ENCODE data around the gene HLCS. TPM values are rescaled to one million over a fixed set of nuclear protein-coding genes. Genes with fewer than 3 reads are reported as not detected.

The HLCS gene
- total and polyA plus RNA-seq, 7 donors, result 3.0 to 26.0 (median 12.5) TPM

DNA sequence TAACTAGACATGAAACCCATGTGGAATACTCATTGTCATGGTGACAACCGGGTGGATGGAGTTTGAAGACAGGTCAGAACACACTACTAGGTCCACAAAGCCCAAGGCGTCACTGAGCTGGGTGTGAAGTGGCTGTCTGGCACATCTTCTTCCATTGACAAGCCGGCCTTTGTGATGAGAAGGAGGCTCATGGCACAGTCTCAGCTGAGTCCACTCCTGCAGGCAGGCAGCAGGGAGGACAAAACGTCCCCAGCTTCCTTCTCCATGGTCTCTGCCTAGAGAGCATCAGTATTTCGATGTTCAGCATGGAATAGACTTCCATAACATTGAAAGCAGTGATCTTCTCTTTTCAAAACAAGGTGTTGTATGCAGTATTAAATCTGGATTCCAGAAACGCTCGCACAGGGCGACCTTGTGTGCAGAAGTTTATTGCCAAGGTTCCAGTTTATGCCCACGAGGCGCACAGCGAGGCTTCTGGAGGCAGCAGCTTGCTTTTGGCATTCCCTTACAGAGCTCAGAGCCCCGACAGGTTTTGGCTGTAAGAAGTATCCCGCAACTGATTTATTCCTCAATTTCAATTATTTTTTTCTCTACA is 163.3 kb downstream of the HLCS start:
- H3K9me3 ChIP-seq, result peaks cover 0 to 4% (median 2%) of the 10 kb centered on the region in 4 donors
- H3K27ac ChIP-seq, result no peak overlapping the region
- no peaks in the 10 kb centered on the region for H3K4me1 ChIP-seq
- H3K36me3 ChIP-seq, result no peaks in the 10 kb centered on the region
- H3K27me3 ChIP-seq, result no peaks in the 10 kb centered on the region
- no peak for DNase-seq
- TF ChIP-seq, protein P1, sequence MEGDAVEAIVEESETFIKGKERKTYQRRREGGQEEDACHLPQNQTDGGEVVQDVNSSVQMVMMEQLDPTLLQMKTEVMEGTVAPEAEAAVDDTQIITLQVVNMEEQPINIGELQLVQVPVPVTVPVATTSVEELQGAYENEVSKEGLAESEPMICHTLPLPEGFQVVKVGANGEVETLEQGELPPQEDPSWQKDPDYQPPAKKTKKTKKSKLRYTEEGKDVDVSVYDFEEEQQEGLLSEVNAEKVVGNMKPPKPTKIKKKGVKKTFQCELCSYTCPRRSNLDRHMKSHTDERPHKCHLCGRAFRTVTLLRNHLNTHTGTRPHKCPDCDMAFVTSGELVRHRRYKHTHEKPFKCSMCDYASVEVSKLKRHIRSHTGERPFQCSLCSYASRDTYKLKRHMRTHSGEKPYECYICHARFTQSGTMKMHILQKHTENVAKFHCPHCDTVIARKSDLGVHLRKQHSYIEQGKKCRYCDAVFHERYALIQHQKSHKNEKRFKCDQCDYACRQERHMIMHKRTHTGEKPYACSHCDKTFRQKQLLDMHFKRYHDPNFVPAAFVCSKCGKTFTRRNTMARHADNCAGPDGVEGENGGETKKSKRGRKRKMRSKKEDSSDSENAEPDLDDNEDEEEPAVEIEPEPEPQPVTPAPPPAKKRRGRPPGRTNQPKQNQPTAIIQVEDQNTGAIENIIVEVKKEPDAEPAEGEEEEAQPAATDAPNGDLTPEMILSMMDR (IDR thresholded peaks at IDR 0.05), result no peak
- TF ChIP-seq POLR2AphosphoS5 (IDR thresholded peaks at IDR 0.05) (no peak), EP300 (IDR thresholded peaks at IDR 0.05) (no peak), POLR2A (IDR thresholded peaks at IDR 0.05) (no peak)
- intact Hi-C loops (cut with DNase I), result no loop called here
- no peak overlapping the region for H3K4me3 ChIP-seq
- 94% methylated on average over 13 of the region's 13 CpGs for WGBS, 2 donors

DNA sequence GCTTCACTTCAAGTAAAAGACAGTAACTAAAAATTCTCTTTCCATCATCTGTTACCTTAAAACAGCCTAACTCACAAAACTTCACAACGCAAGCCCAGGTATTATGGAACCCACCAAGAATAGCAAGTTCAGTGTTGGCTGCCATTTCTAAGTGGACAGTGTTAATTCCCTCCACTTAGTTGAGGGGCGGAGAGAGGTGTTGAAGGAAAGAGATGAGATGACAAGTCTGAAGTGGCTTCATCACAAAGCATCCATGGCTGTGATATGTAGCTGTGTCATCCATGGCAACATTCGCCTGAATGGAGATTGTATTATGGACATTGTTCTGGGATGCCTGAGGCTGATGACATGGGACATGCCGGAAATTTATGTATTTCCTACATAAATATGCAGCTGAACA is 165.7 kb downstream of the HLCS start:
- peaks cover 0 to 8% (median 2%) of the 10 kb centered on the region in 4 donors for H3K9me3 ChIP-seq
- DNase-seq, result no peak
- H3K4me3 ChIP-seq, result no peak overlapping the region
- intact Hi-C loops (cut with DNase I), result no loop called here
- no peaks in the 10 kb centered on the region for H3K36me3 ChIP-seq
- 97 to 98% methylated on average over 4 of the region's 4 CpGs for WGBS, 2 donors
- TF ChIP-seq POLR2A (IDR thresholded peaks at IDR 0.05) (no peak), POLR2AphosphoS5 (IDR thresholded peaks at IDR 0.05) (no peak), EP300 (IDR thresholded peaks at IDR 0.05) (no peak)
- TF ChIP-seq, protein P1 (IDR thresholded peaks at IDR 0.05), result no peak
- no peak overlapping the region for H3K27ac ChIP-seq
- H3K27me3 ChIP-seq, result no peaks in the 10 kb centered on the region
- H3K4me1 ChIP-seq, result no peaks in the 10 kb centered on the region

DNA sequence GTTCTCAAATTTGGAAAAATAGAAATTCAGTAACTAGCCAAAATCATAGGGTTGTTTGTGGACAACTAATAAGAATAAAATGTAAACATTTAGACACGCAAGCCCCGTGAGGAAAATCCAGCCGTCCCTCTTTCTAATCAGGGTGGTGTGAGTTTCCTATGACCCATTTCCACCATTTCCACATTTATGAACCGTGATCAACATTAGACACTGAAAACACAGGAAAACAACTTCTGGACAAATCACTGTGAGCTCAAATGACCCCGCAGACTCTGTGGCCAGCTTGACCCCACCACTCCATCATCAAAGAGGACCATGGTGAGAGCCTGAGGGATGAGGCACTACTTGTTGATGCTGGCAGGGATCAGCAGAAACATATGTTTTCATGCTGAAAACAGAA is 166.6 kb downstream of the HLCS start:
- no peaks in the 10 kb centered on the region for H3K36me3 ChIP-seq
- H3K9me3 ChIP-seq, result peaks cover 0 to 8% (median 2%) of the 10 kb centered on the region in 4 donors
- H3K27ac ChIP-seq, result no peak overlapping the region
- intact Hi-C loops (cut with DNase I), result no loop called here
- TF ChIP-seq POLR2AphosphoS5 (IDR thresholded peaks at IDR 0.05), result no peak
- TF ChIP-seq EP300 (IDR thresholded peaks at IDR 0.05), result no peak
- no peak for TF ChIP-seq POLR2A (IDR thresholded peaks at IDR 0.05)
- TF ChIP-seq, protein P1 (IDR thresholded peaks at IDR 0.05), result no peak
- H3K4me3 ChIP-seq, result no peak overlapping the region
- DNase-seq, result no peak
- WGBS, 2 donors, result 79 to 87% methylated on average over 5 of the region's 5 CpGs
- H3K27me3 ChIP-seq, result no peaks in the 10 kb centered on the region
- H3K4me1 ChIP-seq, result no peaks in the 10 kb centered on the region

DNA sequence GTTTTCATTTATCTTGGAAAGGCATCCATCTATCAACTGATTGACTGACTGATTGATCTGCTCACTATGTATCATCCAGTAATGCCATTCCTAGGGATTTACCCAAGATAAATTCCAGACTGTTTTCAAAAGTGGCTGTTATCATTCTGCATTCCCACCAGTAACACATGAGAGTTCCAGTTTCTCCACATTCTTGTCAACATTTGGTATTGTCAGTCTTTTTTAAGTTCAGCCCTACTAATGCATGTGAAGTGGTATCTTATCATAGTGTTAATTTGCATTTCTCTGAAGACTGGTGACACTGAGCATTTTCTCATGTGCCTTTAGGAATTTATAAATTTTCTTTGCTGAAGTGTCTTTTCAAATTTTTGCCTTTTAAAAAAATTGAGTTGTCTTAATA is 168.0 kb downstream of the HLCS start:
- DNase-seq, result no peak
- Histone ChIP-seq H3K9me3 (peaks cover 0 to 8% (median 2%) of the 10 kb centered on the region in 4 donors), H3K27me3 (no peaks in the 10 kb centered on the region), H3K36me3 (no peaks in the 10 kb centered on the region), H3K4me1 (no peaks in the 10 kb centered on the region), H3K4me3 (no peak overlapping the region), H3K27ac (no peak overlapping the region)
- TF ChIP-seq POLR2AphosphoS5 (IDR thresholded peaks at IDR 0.05) (no peak), POLR2A (IDR thresholded peaks at IDR 0.05) (no peak), EP300 (IDR thresholded peaks at IDR 0.05) (no peak)
- TF ChIP-seq, protein P1 (IDR thresholded peaks at IDR 0.05), result no peak
- intact Hi-C loops (cut with DNase I), result no loop called here

DNA sequence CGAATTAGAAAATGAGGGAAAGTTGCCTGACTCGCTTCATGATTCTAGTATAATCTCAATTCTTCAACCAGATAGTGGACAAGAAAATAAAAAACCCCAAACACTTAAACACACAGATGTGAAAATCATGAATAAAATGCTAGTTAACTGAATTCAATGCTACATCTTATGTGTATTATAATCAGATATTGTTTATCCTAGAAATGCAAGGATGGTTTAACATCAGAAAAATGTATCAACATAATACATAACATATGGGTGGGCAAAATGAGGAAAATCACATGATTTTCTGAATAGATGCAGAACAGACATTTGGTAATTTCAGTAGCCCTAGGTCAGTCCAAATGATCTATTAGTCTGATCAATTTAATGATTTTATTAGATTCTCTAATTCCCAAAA is 170.4 kb downstream of the HLCS start:
- H3K27me3 ChIP-seq, result no peaks in the 10 kb centered on the region
- H3K36me3 ChIP-seq, result no peaks in the 10 kb centered on the region
- WGBS, 2 donors, result 87 to 98% methylated on average over 2 of the region's 2 CpGs
- intact Hi-C loops (cut with DNase I), result no loop called here
- no peak overlapping the region for H3K4me3 ChIP-seq
- no peak overlapping the region for H3K27ac ChIP-seq
- TF ChIP-seq POLR2A (IDR thresholded peaks at IDR 0.05) (no peak), EP300 (IDR thresholded peaks at IDR 0.05) (no peak), POLR2AphosphoS5 (IDR thresholded peaks at IDR 0.05) (no peak)
- TF ChIP-seq, protein P1 (IDR thresholded peaks at IDR 0.05), result no peak
- DNase-seq, result no peak
- H3K9me3 ChIP-seq, result peaks cover 0 to 8% (median 2%) of the 10 kb centered on the region in 4 donors
- no peaks in the 10 kb centered on the region for H3K4me1 ChIP-seq

Data from sigmoid colon (tissue), 7 donors.